ENCODE measurements around the gene AOC3.
"Not testable (repeated sequence)": the region's sequence is repeated elsewhere in the genome, so short reads cannot be mapped to it uniquely, and the experiment has no call there.

Gene AOC3

DNA sequence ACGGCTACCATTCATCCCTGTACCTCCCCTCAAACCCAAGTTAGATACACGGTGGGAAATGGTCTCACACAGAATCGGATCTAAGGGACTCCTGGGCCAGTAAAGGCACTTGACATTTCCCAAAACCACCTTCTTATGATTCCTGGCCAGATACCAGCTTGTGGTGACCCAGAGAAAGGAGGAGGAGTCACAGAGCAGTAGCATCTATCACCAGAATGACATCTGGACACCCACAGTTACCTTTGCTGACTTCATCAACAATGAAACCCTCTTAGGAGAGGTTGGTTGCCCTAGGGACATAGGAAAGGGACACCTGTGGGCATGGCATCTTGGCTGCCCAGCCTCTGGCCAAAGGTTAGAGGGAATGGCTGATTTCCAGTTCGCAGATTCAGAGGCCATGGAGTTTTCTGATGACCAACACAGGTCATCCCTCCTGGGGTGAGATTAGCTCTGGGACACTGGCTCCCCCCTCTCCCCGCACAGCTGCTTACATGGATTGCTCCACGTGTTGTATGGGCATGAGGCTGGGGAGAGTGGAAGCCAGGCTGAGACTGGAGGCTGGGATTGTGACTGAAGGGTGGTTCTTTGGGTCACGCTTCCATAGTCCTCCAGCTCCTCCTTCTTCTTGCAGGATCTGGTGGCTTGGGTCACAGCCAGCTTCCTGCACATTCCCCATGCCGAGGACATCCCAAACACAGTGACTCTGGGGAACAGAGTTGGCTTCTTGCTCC, 1.4 kb upstream of the AOC3 start:
- no peak for TF ChIP-seq POLR2A (IDR thresholded peaks at IDR 0.05; ENCODE audit: low read depth, low read length)
- DNase-seq (ENCODE audit: insufficient read length, low spot score) (no peak), FAIRE-seq (no peak)

DNA sequence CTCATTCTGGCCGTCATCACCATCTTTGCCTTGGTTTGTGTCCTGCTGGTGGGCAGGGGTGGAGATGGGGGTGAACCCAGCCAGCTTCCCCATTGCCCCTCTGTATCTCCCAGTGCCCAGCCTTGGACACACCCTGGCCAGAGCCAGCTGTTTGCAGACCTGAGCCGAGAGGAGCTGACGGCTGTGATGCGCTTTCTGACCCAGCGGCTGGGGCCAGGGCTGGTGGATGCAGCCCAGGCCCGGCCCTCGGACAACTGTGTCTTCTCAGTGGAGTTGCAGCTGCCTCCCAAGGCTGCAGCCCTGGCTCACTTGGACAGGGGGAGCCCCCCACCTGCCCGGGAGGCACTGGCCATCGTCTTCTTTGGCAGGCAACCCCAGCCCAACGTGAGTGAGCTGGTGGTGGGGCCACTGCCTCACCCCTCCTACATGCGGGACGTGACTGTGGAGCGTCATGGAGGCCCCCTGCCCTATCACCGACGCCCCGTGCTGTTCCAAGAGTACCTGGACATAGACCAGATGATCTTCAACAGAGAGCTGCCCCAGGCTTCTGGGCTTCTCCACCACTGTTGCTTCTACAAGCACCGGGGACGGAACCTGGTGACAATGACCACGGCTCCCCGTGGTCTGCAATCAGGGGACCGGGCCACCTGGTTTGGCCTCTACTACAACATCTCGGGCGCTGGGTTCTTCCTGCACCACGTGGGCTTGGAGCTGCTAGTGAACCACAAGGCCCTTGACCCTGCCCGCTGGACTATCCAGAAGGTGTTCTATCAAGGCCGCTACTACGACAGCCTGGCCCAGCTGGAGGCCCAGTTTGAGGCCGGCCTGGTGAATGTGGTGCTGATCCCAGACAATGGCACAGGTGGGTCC, 607 bp downstream of the AOC3 start:
- not testable (repeated sequence) for DNase-seq (ENCODE audit: insufficient read length, low spot score); FAIRE-seq

DNA sequence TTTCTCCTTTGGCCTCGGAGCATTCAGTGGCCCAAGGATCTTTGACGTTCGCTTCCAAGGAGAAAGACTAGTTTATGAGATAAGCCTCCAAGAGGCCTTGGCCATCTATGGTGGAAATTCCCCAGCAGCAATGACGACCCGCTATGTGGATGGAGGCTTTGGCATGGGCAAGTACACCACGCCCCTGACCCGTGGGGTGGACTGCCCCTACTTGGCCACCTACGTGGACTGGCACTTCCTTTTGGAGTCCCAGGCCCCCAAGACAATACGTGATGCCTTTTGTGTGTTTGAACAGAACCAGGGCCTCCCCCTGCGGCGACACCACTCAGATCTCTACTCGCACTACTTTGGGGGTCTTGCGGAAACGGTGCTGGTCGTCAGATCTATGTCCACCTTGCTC, 1.4 kb downstream of the AOC3 start:
- no peak for FAIRE-seq
- no peak for TF ChIP-seq POLR2A (IDR thresholded peaks at IDR 0.05; ENCODE audit: low read depth, low read length)
- no peak for DNase-seq (ENCODE audit: insufficient read length, low spot score)

DNA sequence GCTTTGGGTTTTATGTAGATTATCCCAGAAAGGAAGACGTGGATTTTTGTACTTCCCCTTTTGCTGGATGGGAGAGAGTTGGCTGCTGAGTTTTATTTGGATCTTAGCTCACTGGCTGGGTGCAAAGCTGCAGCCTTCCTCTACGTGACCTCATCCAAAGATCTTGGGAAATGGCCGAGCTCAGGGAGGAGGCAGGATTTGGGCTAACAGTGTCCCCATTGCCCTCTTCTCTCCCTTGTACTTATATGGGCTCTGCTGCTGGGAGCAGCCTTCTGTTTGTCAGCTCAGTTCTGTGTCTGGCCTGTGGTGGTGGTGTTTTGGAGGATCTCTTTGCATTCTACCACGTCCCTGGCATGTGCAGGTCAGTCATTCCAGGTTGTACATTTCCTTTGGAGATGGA, 2.0 kb downstream of the AOC3 start:
- DNase-seq (ENCODE audit: insufficient read length, low spot score) (no peak), FAIRE-seq (no peak)
- no peak for TF ChIP-seq POLR2A (IDR thresholded peaks at IDR 0.05; ENCODE audit: low read depth, low read length)

DNA sequence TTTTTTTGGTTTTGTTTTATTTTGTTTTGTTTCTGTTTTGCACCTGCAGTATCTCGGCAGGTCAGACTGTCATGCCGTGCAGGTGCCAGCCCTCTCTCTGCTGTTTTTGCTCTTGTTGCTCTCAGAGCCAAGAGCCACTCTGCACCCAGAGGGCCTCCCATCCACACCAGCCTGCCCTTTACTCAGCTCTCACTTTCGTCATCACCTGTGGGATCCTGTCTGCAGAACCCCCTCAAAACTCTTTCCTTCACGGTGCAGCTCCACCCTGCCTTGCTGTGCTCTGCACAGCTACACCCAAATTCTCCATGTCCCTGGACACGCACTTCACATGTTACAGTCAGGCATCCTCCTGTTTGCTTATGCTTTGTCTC, 2.6 kb downstream of the AOC3 start:
- DNase-seq (ENCODE audit: insufficient read length, low spot score) (no peak), FAIRE-seq (no peak)
- no peak for TF ChIP-seq POLR2A (IDR thresholded peaks at IDR 0.05; ENCODE audit: low read depth, low read length)

DNA sequence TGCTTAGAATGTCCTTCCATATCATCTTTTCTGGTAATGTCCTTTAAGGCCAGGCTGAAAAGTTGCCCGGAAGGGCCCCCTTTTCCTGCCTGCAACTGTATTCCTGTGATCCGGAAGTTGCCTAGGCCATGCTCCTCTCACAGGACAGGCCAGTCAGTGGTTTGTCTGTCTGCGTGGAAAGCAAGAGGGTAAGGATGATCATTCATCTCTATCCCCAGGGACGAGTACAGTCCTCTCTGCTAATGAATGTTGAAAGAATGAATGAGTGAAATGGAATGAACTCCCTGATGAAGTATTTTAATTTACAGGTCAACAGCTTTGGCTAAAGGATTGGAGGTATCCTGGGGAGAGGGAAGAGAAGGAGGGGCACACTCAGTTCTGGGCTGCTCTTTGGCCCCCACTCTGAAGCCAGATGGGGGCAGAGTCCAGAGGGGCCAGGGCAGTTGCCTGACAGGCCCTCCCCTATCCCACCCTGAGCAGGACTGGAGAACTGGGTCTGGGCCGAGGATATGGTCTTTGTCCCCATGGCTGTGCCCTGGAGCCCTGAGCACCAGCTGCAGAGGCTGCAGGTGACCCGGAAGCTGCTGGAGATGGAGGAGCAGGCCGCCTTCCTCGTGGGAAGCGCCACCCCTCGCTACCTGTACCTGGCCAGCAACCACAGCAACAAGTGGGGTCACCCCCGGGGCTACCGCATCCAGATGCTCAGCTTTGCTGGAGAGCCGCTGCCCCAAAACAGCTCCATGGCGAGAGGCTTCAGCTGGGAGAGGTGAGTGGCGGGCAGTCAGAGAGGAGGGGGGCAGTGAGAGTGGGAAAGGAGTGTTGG, 3.2 kb downstream of the AOC3 start:
- no peak for TF ChIP-seq POLR2A (IDR thresholded peaks at IDR 0.05; ENCODE audit: low read depth, low read length)
- no peak for FAIRE-seq
- DNase-seq (ENCODE audit: insufficient read length, low spot score), result no peak

DNA sequence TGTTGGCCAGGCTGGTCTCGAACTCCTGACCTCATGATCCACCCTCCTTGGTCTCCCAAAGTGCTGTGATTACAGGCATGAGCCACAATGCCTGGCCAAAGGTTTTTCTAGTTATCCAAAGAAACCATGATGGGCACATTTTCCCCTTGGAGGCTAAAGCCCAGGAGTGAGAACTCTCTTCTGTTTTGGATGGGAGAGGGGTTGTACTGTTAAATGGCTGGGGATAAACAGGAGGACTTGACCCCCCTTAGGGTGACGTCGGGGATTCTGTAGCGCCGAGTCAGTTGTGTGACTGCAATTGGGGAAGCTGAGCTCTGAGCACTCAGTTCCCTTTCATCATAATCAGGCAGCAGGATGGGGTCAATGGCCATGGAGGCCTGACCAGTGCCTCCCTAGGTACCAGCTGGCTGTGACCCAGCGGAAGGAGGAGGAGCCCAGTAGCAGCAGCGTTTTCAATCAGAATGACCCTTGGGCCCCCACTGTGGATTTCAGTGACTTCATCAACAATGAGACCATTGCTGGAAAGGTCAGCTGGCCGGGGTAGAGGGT, 4.1 kb downstream of the AOC3 start:
- TF ChIP-seq POLR2A (IDR thresholded peaks at IDR 0.05; ENCODE audit: low read depth, low read length), result no peak
- no peak for FAIRE-seq
- no peak for DNase-seq (ENCODE audit: insufficient read length, low spot score)

DNA sequence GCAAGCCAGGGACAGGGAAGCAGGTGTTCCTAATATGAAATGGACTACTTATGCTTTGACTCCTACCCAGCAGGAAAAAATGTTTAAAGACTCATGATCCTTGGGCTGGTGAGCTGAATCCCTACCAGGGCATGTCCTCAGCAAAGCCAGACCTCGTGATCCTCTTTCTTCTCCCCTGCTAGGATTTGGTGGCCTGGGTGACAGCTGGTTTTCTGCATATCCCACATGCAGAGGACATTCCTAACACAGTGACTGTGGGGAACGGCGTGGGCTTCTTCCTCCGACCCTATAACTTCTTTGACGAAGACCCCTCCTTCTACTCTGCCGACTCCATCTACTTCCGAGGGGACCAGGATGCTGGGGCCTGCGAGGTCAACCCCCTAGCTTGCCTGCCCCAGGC, 5.1 kb downstream of the AOC3 start:
- FAIRE-seq, result not testable (repeated sequence)

DNA sequence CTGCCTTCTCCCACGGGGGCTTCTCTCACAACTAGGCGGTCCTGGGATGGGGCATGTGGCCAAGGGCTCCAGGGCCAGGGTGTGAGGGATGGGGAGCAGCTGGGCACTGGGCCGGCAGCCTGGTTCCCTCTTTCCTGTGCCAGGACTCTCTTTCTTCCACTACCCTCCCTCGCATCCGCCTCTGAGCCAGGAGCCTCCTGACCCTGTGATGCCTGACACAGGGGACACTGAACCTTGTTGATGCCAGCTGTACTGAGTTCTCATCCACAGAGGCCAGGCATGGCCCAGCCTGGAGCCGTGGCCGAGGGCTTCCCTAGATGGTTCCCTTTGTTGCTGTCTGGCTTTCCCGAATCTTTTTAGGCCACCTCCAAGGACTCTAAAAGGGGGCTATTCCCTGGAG, 5.5 kb downstream of the AOC3 start:
- DNase-seq (ENCODE audit: insufficient read length, low spot score); FAIRE-seq: not testable (repeated sequence)

More for the DNA sequence above, 5.1 kb downstream of the AOC3 start:
- DNase-seq (ENCODE audit: insufficient read length, low spot score), result not testable (repeated sequence)

DNA sequence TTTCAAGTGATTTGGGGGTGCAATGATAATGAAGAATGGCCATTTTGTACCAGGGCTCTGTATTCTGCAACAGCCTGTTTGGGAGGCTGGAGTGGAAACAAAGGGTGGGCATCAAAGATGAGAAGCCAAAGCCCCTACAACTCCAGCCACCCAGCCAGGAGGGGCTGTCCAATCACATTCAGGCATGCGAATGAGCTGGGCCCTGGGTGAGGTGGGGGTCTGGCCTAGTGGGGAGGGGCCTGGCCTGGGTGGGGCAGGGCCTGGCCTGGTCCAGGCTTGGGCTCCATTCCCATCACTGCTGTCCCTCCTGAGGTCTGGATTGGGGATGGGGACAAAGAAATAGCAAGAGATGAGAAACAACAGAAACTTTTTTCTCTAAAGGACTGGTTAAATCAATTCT, 6.4 kb downstream of the AOC3 start:
- FAIRE-seq, result no peak
- TF ChIP-seq POLR2A (IDR thresholded peaks at IDR 0.05; ENCODE audit: low read depth, low read length), result no peak

DNA sequence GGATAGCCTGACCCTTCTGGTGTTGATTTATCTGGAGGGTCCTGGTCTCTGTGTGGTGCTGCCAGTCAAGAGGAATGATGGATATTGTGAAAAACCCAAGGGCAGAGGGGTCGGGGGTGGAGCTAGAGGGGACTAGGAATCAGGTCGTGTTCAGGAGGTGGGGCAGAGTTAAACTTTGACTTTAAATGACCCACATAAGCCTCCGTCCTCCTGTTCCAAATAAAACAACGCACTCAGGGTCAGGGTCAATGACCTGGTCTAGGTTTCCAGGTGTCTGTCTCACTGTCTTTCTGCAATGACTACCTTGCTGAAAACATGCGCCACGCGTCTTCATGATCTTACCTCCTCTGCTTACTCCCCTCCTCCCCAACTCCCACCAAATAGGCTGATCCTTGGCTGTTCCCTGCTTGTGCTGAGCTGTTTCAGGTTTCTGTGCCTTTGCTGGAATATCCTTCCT, 14.7 kb downstream of the AOC3 start:
- no peak for TF ChIP-seq POLR2A (IDR thresholded peaks at IDR 0.05; ENCODE audit: low read depth, low read length)
- FAIRE-seq, result no peak
- DNase-seq (ENCODE audit: insufficient read length, low spot score), result no peak

More for the DNA sequence above, 6.4 kb downstream of the AOC3 start:
- no peak for DNase-seq (ENCODE audit: insufficient read length, low spot score)

DNA sequence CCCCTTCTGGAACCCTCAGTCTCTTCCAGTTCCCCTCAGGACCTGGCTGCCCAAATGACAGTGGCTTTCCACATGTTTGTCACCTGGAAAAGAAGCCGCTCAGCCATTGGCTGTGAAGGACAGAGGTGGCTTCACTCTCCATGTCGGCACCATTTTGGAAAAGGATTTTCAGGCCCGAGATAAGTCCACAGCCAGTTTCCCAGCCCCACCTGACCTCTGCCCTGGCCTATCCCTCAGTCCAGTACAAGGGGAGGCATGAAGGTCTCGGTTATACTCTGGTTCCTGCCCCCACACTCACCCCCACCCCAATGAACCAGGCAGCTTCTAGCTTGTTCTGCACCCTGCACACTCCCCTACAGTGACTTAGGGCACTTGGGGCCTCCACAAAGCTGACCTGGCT, 15.2 kb downstream of the AOC3 start:
- DNase-seq (ENCODE audit: insufficient read length, low spot score) (no peak), FAIRE-seq (no peak)
- no peak for TF ChIP-seq POLR2A (IDR thresholded peaks at IDR 0.05; ENCODE audit: low read depth, low read length)

DNA sequence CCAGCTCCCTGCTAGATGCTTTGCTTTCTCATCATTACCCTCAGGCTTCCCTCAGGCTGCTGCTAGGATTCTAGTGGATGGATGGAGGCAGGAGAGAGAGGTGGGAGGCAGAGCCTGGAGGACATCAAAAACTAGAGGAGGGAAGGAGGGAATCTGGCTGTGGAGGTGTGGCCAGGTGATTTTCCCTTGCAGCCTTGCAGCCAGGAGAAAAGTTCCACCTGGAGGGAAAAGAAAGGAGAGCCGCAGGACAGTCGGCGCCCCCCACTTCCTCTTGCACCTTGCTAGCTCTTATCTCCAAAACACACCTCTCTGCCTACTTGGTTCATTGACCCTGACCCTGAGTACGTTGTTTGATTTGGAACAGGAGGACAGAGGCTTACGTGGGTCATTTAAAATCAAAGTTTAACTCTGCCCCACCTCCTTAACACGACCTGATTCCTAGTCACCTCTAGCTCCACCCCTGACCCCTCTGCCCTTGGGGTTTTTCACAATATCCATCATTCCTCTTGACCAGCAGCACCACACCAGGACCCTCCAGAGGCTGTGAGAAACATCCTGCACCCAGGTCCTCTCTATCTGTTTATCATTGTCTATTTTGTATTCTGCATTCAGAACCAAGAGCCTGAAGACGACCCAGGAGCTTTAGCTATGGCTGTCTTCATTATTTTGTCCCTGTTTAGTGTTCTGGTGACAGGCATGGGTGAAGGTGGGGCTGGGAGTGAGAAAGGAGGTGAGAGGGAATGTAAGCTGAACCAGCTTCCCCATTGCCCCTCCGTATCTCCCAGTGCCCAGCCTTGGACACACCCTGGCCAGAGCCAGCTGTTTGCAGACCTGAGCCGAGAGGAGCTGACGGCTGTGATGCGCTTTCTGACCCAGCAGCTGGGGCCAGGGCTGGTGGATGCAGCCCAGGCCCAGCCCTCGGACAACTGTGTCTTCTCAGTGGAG, 15.9 kb downstream of the AOC3 start:
- no peak for TF ChIP-seq POLR2A (IDR thresholded peaks at IDR 0.05; ENCODE audit: low read depth, low read length)
- FAIRE-seq, result no peak
- no peak for DNase-seq (ENCODE audit: insufficient read length, low spot score)

DNA sequence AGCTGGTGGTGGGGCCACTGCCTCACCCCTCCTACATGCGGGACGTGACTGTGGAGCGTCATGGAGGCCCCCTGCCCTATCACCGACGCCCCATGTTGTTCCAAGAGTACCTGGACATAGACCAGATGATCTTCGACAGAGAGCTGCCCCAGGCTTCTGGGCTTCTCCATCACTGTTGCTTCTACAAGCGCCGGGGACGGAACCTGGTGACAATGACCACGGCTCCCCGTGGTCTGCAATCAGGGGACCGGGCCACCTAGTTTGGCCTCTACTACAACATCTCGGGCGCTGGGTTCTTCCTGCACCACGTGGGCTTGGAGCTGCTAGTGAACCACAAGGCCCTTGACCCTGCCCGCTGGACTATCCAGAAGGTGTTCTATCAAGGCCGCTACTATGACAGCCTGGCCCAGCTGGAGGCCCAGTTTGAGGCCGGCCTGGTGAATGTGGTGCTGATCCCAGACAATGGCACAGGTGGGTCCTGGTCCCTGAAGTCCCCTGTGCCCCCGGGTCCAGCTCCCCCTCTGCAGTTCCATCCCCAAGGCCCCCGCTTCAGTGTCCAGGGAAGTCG, 16.8 kb downstream of the AOC3 start:
- not testable (repeated sequence) for DNase-seq (ENCODE audit: insufficient read length, low spot score); FAIRE-seq

Data from H54 (cell line).